HCT116 (cell line): ENCODE measurements around the gene ZBED1. TPM values are rescaled to one million over a fixed set of nuclear protein-coding genes. Genes with fewer than 3 reads are reported as not detected.

Source experiments
- ATAC-seq: fragments of 200-7000 bp; cut with Tn5 transposase; 2 replicates; pipeline ENCODE4 v1.9.1; 2020; ENCODE audit warnings: mild to moderate bottlenecking, moderate library complexity
- BruUV-seq: library from RNA; stranded (reverse); fragments of 400-500 nt; replicated peaks from 2 replicates; lab custom pipeline; 2021; lab: Mats Ljungman, UMichigan
- CTCF ChIA-PET: fragments of 300-600 bp; sonication (Branson Sonifier 250); formaldehyde crosslinking; loops from one replicate; lab custom pipeline; 2021; ENCODE audit warnings: antibody characterized with exemption; lab: Charles Lee
- POLR2A ChIA-PET: fragments of 300-600, 350-600 bp; sonication (Branson Sonifier 250); formaldehyde crosslinking; loops from one replicate; lab custom pipeline; 2021; ENCODE audit warnings: antibody characterized with exemption; lab: Charles Lee
- RAD21 ChIA-PET, 2 experiments: fragments of 300-600 bp; sonication (Branson Sonifier 250); formaldehyde crosslinking; loops; one replicate each; lab custom pipeline; 2023; ENCODE audit warnings: low total read pairs in 2 of 2; ENCODE audit not compliant: uncharacterized antibody in 2 of 2, unreplicated experiment in 2 of 2, low non-redundant PET in 1 of 2; lab: Charles Lee
- DNase-seq: peaks from one replicate; pipeline ENCODE4 v3.0.0-alpha.2; 2010; ENCODE audit warnings: low read depth, low spot score
- H2AFZ ChIP-seq: fragments of 200-600 bp; shearing (Covaris generic), sonication (generic); 2 replicates; pipeline ENCODE4 v1.6.1; 2017; ENCODE audit warnings: low read depth, mixed run types, mixed read lengths, antibody characterized with exemption, low read length; ENCODE audit not compliant: poor library complexity, severe bottlenecking
- H3K27ac ChIP-seq: 2 replicates; pipeline ENCODE4 v1.5.1; 2012; ENCODE audit warnings: low read depth, low read length
- H3K27me3 ChIP-seq: fragments of 200-600 bp; sonication (generic); 2 replicates; pipeline ENCODE4 v1.6.1; 2016; ENCODE audit warnings: mixed run types, low read length, mixed read lengths; ENCODE audit not compliant: insufficient read depth
- H3K36me3 ChIP-seq, 2 experiments: fragments of 200-500 bp in 1 of 2; fragments of 200-600 bp in 1 of 2; sonication (Bioruptor generic) in 1 of 2; sonication (generic) in 1 of 2; 2 replicates each; pipeline versions ENCODE4 v1.5.1 to v1.6.1; 2014 to 2016; ENCODE audit warnings: low read length in 2 of 2, inconsistent platforms in 1 of 2, mixed read lengths in 1 of 2, mixed run types in 1 of 2; ENCODE audit not compliant: insufficient read depth in 2 of 2, control insufficient read depth in 1 of 2
- H3K4me1 ChIP-seq, 2 experiments: fragments of 200-600 bp in 1 of 2; sonication (generic) in 1 of 2; 2 replicates each; pipeline versions ENCODE4 v1.5.1 to v1.6.1; 2012 to 2017; ENCODE audit warnings: low read length in 2 of 2, inconsistent platforms in 1 of 2, mild to moderate bottlenecking in 1 of 2, mixed read lengths in 1 of 2, mixed run types in 1 of 2, moderate library complexity in 1 of 2; ENCODE audit not compliant: insufficient read depth in 2 of 2, control insufficient read depth in 1 of 2
- H3K4me2 ChIP-seq: fragments of 200-600 bp; sonication (generic); 2 replicates; pipeline ENCODE4 v1.6.1; 2017; ENCODE audit warnings: mixed run types, low read length, mixed read lengths
- H3K4me3 ChIP-seq, 2 experiments: fragments of 200-600 bp in 1 of 2; sonication (generic) in 1 of 2; replicated peaks in 1 of 2; 2 replicates each; pipeline ENCODE4 v1.5.1; 2011 to 2016; ENCODE audit warnings: low read length in 2 of 2, control low read depth in 1 of 2, low read depth in 1 of 2, mild to moderate bottlenecking in 1 of 2, mixed read lengths in 1 of 2, mixed run types in 1 of 2
- H3K79me2 ChIP-seq: fragments of 200-600 bp; sonication (generic); 2 replicates; pipeline ENCODE4 v1.6.1; 2017; ENCODE audit warnings: mild to moderate bottlenecking, mixed run types, low read length, moderate library complexity, mixed read lengths; ENCODE audit not compliant: insufficient read depth
- H3K9ac ChIP-seq: fragments of 200-600 bp; sonication (generic); 2 replicates; pipeline ENCODE4 v1.6.1; 2016; ENCODE audit warnings: low read length, mixed read lengths
- H3K9me2 ChIP-seq: fragments of 200-600 bp; sonication (generic), shearing (Covaris generic); 2 replicates; pipeline ENCODE4 v1.6.1; 2017; ENCODE audit warnings: mixed run types, mild to moderate bottlenecking, moderate library complexity; ENCODE audit not compliant: insufficient read depth
- H3K9me3 ChIP-seq, 2 experiments: fragments of 200-500 bp in 1 of 2; fragments of 200-600 bp in 1 of 2; sonication (Bioruptor generic) in 1 of 2; sonication (generic) in 1 of 2; 2 replicates each; pipeline ENCODE4 v1.6.1; 2014 to 2017; ENCODE audit warnings: low read length in 2 of 2, mixed read lengths in 2 of 2, inconsistent platforms in 1 of 2, low read depth in 1 of 2, mild to moderate bottlenecking in 1 of 2, mixed run types in 1 of 2, moderate library complexity in 1 of 2; ENCODE audit not compliant: control insufficient read depth in 1 of 2, insufficient read depth in 1 of 2
- H4K20me1 ChIP-seq: fragments of 200-600 bp; sonication (generic), shearing (Covaris generic); 2 replicates; pipeline ENCODE4 v1.6.1; 2017; ENCODE audit warnings: mixed run types, mild to moderate bottlenecking, moderate library complexity; ENCODE audit not compliant: insufficient read depth
- ATF3 ChIP-seq: IDR thresholded peaks from 2 replicates; pipeline ENCODE4 v1.6.1; 2012
- CEBPB ChIP-seq: IDR thresholded peaks from 2 replicates; pipeline ENCODE4 v1.6.1; 2012; ENCODE audit warnings: low read depth
- CTCF ChIP-seq, 3 experiments: fragments of 200-600 bp in 1 of 3; sonication (generic) in 1 of 3; IDR thresholded peaks in 2 of 3; conservative IDR thresholded peaks in 1 of 3; 2 replicates each; pipeline ENCODE4 v1.5.1; 2012 to 2017; ENCODE audit warnings: low read depth in 2 of 3, low read length in 2 of 3, antibody characterized with exemption in 1 of 3, borderline replicate concordance in 1 of 3, control low read depth in 1 of 3, mild to moderate bottlenecking in 1 of 3, mixed read lengths in 1 of 3, mixed run types in 1 of 3, moderate library complexity in 1 of 3; ENCODE audit not compliant: insufficient read depth in 1 of 3
- ELF1 ChIP-seq: IDR thresholded peaks from 2 replicates; pipeline ENCODE4 v1.6.1; 2012; ENCODE audit warnings: low read depth, borderline replicate concordance
- EZH2 ChIP-seq: fragments of 200-600 bp; sonication (generic); IDR thresholded peaks from 2 replicates; pipeline ENCODE4 v1.6.1; 2017; ENCODE audit warnings: antibody characterized with exemption, mixed run types
- MAX ChIP-seq: IDR thresholded peaks from 2 replicates; pipeline ENCODE4 v1.6.1; 2012
- POLR2A ChIP-seq: IDR thresholded peaks from 2 replicates; pipeline ENCODE4 v1.7.0; 2011; ENCODE audit warnings: borderline replicate concordance; ENCODE audit not compliant: insufficient read depth, insufficient read length; ENCODE audit errors: extremely low read depth
- RAD21 ChIP-seq: IDR thresholded peaks from 2 replicates; pipeline ENCODE4 v1.6.1; 2012; ENCODE audit warnings: low read depth, mild to moderate bottlenecking
- SP1 ChIP-seq: IDR thresholded peaks from 2 replicates; pipeline ENCODE4 v1.6.1; 2012; ENCODE audit warnings: low read depth
- SRF ChIP-seq: IDR thresholded peaks from 2 replicates; pipeline ENCODE4 v1.6.1; 2012; ENCODE audit warnings: low read depth
- TCF7L2 ChIP-seq: IDR thresholded peaks from 2 replicates; pipeline ENCODE4 v1.7.0; 2011; ENCODE audit warnings: borderline replicate concordance, inconsistent platforms; ENCODE audit not compliant: insufficient read depth, insufficient read length; ENCODE audit errors: extremely low read depth
- ZFX ChIP-seq: fragments of 450-650 bp; IDR thresholded peaks from 2 replicates; pipeline ENCODE4 v1.6.1; 2017
- ZNF274 ChIP-seq: fragments of 200-500 bp; sonication (Bioruptor generic); IDR thresholded peaks from 2 replicates; pipeline ENCODE4 v1.6.1; 2014; ENCODE audit warnings: mild to moderate bottlenecking, low read depth, low read length, inconsistent platforms
- intact Hi-C: fragments of 100-400 bp; cut with micrococcal nuclease; formaldehyde crosslinking; loops from 2 replicates; pipeline ENCODE4 v1.10.0; 2022
- total RNA-seq: library from RNA; stranded (reverse); gene quantifications from one replicate; pipeline ENCODE4 v1.2.1, GENCODE V29; 2021; ENCODE audit not compliant: unreplicated experiment

Gene ZBED1
- total RNA-seq, 1 experiment from 2014 or later = 21.0 TPM

GRCh38 chrX:2484256-2484655, 16.5 kb downstream of the ZBED1 start:
- RAD21 ChIA-PET = no interaction called here
- intact Hi-C loops = no loop called here
- TF ChIP-seq RAD21 = no peak
- no peak for TF ChIP-seq CEBPB
- TF ChIP-seq POLR2A = no peak
- TF ChIP-seq ZNF274 = no peak
- no peak for TF ChIP-seq ZFX
- no peak for TF ChIP-seq ELF1
- no peak for TF ChIP-seq ATF3
- TF ChIP-seq SRF = no peak
- TF ChIP-seq TCF7L2 = no peak
- no peak for TF ChIP-seq SP1
- TF ChIP-seq EZH2 = no peak
- TF ChIP-seq CTCF (IDR thresholded peaks at IDR 0.05 in 2 of 3, conservative IDR thresholded peaks at IDR 0.05 in 1 of 3; ENCODE audit: borderline replicate concordance in 1 of 3, insufficient read depth in 1 of 3, low read depth in 2 of 3, low read length in 2 of 3) = no peak
- TF ChIP-seq MAX = no peak
- Histone ChIP-seq H3K9ac (no peak overlapping the region), H3K9me3 (no peaks in the 10 kb centered on the region), H3K27ac (no peak overlapping the region), H3K36me3 (no peaks in the 10 kb centered on the region; a peak in 1 of 4 replicates), H2AFZ (no peak overlapping the region), H3K4me3 (no peak overlapping the region), H3K9me2 (no peaks in the 10 kb centered on the region), H4K20me1 (no peaks in the 10 kb centered on the region), H3K4me2 (no peak overlapping the region), H3K4me1 (peaks cover 2 to 7% of the 10 kb centered on the region in 2 experiments; a peak in 2 of 4 replicates), H3K79me2 (peaks cover 6% of the 10 kb centered on the region; the same call in 1 of the 2 replicates), H3K27me3 (no peaks in the 10 kb centered on the region)
- CTCF ChIA-PET = no interaction called here
- ATAC-seq = no peak
- no TSS peak for BruUV-seq
- DNase-seq = no peak
- POLR2A ChIA-PET = no interaction called here
